Tibial nerve (tissue), 4 donors: ENCODE measurements around the gene PSMB11.

Experiments
- CTCF ChIP-seq, 5 experiments: fragments of 200-600 bp in 3 of 5; fragments of 450-650 bp in 2 of 5; sonication (generic) in 3 of 5; IDR thresholded peaks; one replicate each; pipeline ENCODE4 v1.5.1; 2016 to 2019; ENCODE audit warnings: antibody characterized with exemption in 5 of 5, mild to moderate bottlenecking in 3 of 5, moderate library complexity in 2 of 5
- EP300 ChIP-seq, 2 donors: sonication (generic); formaldehyde crosslinking; IDR thresholded peaks; one replicate each; pipeline ENCODE4 v1.6.1; 2017; ENCODE audit warnings: antibody characterized with exemption in 2 of 2, mild to moderate bottlenecking in 1 of 2

- TF ChIP-seq EP300 (IDR thresholded peaks at IDR 0.05) (no peak), CTCF (IDR thresholded peaks at IDR 0.05) (no peak)
These were observed 51.5 kb downstream of the PSMB11 start for GRCh38 chr14:23093526-23093925.
